ENCODE results near the gene MSRB3.

The MSRB3 gene

GRCh38 chr12:65501093-65501621, 222.7 kb downstream of the MSRB3 start:
- Histone ChIP-seq H3K4me1 (ENCODE audit: control insufficient read depth, insufficient read depth, low read length) (peaks cover 19% of the 10 kb centered on the region), H3K27me3 (ENCODE audit: control insufficient read depth, insufficient read depth, low read length) (no peaks in the 10 kb centered on the region), H3K9me3 (replicated peaks; ENCODE audit: low read length) (no peaks in the 10 kb centered on the region), H3K9ac (ENCODE audit: low read depth, low read length) (no peak overlapping the region), H3K4me2 (ENCODE audit: low read length) (peak overlapping the region; percentile 37), H3K36me3 (ENCODE audit: insufficient read depth, low read length) (no peaks in the 10 kb centered on the region), H3K4me3 (ENCODE audit: low read length) (no peak overlapping the region)

- Histone ChIP-seq H3K9me3 (replicated peaks; ENCODE audit: low read length) (no peaks in the 10 kb centered on the region), H3K4me3 (ENCODE audit: low read length) (no peak overlapping the region), H3K4me2 (ENCODE audit: low read length) (no peak overlapping the region), H3K9ac (ENCODE audit: low read depth, low read length) (no peak overlapping the region), H3K36me3 (ENCODE audit: insufficient read depth, low read length) (no peaks in the 10 kb centered on the region), H3K27me3 (ENCODE audit: control insufficient read depth, insufficient read depth, low read length) (no peaks in the 10 kb centered on the region), H3K4me1 (ENCODE audit: control insufficient read depth, insufficient read depth, low read length) (peaks cover 19% of the 10 kb centered on the region)
Measured at GRCh38 chr12:65501935-65502334, 223.5 kb downstream of the MSRB3 start.

DNA sequence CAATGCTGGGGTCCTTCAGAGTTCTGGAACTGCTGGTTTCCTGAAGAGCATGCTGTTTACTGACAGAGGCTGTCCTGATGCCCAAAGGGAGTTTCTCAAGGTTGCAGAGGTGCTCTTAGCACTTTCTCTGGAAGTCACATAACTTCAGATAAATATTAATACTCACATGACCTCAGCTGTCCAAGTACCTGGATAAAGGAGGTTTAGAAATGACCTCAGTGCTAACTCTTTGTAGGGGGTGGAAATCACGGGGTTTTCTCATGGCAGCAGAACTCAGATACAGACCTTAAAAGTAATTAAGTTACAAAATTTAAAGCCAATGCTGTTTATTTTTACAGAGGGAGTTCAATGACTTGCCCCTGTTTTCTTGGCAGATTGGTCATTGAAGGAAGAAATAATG, 225.9 kb downstream of the MSRB3 start:
- no peaks in the 10 kb centered on the region for H3K36me3 ChIP-seq (ENCODE audit: insufficient read depth, low read length)
- H3K4me2 ChIP-seq (ENCODE audit: low read length) = no peak overlapping the region
- no peaks in the 10 kb centered on the region for H3K27me3 ChIP-seq (ENCODE audit: control insufficient read depth, insufficient read depth, low read length)
- no peaks in the 10 kb centered on the region for H3K9me3 ChIP-seq (replicated peaks; ENCODE audit: low read length)
- no peak overlapping the region for H3K9ac ChIP-seq (ENCODE audit: low read depth, low read length)
- H3K4me1 ChIP-seq (ENCODE audit: control insufficient read depth, insufficient read depth, low read length) = peaks cover 15% of the 10 kb centered on the region
- no peak overlapping the region for H3K4me3 ChIP-seq (ENCODE audit: low read length)

DNA sequence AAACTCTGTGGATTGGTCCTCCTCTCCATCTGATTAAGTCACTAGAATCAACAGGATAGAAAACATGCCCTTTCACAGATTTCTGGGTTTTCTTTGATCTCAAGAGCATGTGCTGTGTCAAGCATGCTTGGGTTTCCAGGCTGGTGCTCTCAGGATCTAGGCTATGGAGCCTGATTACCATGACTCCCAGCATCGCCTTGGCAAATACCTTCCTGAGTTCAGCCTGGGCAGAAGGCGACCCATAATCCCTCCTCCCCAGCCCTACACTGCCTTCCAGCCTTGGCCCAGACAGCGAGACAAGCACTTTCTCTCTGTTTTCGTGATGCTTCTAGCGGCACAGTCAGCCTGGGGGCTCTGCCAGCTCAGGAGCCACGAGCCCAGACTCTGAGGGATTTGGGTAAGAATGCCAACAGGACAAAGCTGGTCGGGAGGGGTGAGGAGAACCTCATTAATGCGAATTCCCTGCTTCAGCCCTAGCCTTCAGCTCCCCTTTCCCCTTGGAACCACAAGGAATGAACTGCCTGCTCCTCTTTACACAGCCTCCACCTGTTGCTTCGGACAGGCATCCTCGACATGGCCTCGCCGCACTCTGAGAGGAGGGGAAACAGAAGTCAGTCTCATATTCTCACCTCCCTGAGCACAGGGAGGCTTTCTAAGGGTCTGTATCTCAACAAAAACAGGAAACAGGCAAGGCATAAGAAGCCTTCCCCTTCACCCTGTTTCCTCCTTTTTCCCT, 227.1 kb downstream of the MSRB3 start:
- Histone ChIP-seq H3K4me3 (ENCODE audit: low read length) (no peak overlapping the region), H3K36me3 (ENCODE audit: insufficient read depth, low read length) (no peaks in the 10 kb centered on the region), H3K27me3 (ENCODE audit: control insufficient read depth, insufficient read depth, low read length) (no peaks in the 10 kb centered on the region), H3K4me2 (ENCODE audit: low read length) (no peak overlapping the region), H3K9ac (ENCODE audit: low read depth, low read length) (no peak overlapping the region), H3K4me1 (ENCODE audit: control insufficient read depth, insufficient read depth, low read length) (peaks cover 16% of the 10 kb centered on the region), H3K9me3 (replicated peaks; ENCODE audit: low read length) (no peaks in the 10 kb centered on the region)

GRCh38 chr12:65508276-65509035, 230.0 kb downstream of the MSRB3 start:
- Histone ChIP-seq H3K4me2 (ENCODE audit: low read length) (no peak overlapping the region), H3K36me3 (ENCODE audit: insufficient read depth, low read length) (no peaks in the 10 kb centered on the region), H3K9me3 (replicated peaks; ENCODE audit: low read length) (no peaks in the 10 kb centered on the region), H3K4me3 (ENCODE audit: low read length) (no peak overlapping the region), H3K27me3 (ENCODE audit: control insufficient read depth, insufficient read depth, low read length) (no peaks in the 10 kb centered on the region), H3K4me1 (ENCODE audit: control insufficient read depth, insufficient read depth, low read length) (peaks cover 9% of the 10 kb centered on the region), H3K9ac (ENCODE audit: low read depth, low read length) (no peak overlapping the region)

- H3K4me2 ChIP-seq (ENCODE audit: low read length) = no peak overlapping the region
- peaks cover 9% of the 10 kb centered on the region for H3K4me1 ChIP-seq (ENCODE audit: control insufficient read depth, insufficient read depth, low read length)
- no peaks in the 10 kb centered on the region for H3K27me3 ChIP-seq (ENCODE audit: control insufficient read depth, insufficient read depth, low read length)
- no peaks in the 10 kb centered on the region for H3K36me3 ChIP-seq (ENCODE audit: insufficient read depth, low read length)
- H3K9ac ChIP-seq (ENCODE audit: low read depth, low read length) = no peak overlapping the region
- H3K4me3 ChIP-seq (ENCODE audit: low read length) = no peak overlapping the region
- H3K9me3 ChIP-seq (replicated peaks; ENCODE audit: low read length) = no peaks in the 10 kb centered on the region
Measured at GRCh38 chr12:65510007-65510406, 231.5 kb downstream of the MSRB3 start.

DNA sequence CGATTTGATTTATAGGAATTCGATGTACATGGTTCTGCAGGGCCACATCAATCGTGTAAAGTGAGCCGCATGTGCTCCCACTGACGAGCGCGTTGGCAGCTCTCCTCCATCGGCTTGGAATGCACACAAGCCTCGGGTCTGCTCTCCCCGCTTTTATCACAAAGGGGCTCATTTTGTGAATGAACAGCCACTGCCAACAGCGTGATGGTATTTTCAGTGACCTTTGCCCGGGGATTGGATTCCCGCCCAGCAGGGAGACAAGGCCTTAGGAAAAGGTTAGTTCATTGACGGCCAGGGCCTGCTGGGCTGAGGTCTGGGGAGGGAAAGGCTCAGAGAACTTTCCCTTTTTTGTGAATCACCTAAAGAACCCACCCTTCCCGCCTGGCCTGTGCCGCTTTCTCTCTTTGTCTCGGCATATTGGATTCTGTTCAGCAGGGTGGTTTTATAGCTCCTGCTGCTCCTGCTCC, 232.1 kb downstream of the MSRB3 start:
- Histone ChIP-seq H3K36me3 (ENCODE audit: insufficient read depth, low read length) (no peaks in the 10 kb centered on the region), H3K4me1 (ENCODE audit: control insufficient read depth, insufficient read depth, low read length) (peaks cover 9% of the 10 kb centered on the region), H3K27me3 (ENCODE audit: control insufficient read depth, insufficient read depth, low read length) (no peaks in the 10 kb centered on the region), H3K4me2 (ENCODE audit: low read length) (no peak overlapping the region), H3K4me3 (ENCODE audit: low read length) (no peak overlapping the region), H3K9ac (ENCODE audit: low read depth, low read length) (no peak overlapping the region), H3K9me3 (replicated peaks; ENCODE audit: low read length) (no peaks in the 10 kb centered on the region)

- Histone ChIP-seq H3K27me3 (ENCODE audit: control insufficient read depth, insufficient read depth, low read length) (no peaks in the 10 kb centered on the region), H3K4me2 (ENCODE audit: low read length) (no peak overlapping the region), H3K36me3 (ENCODE audit: insufficient read depth, low read length) (no peaks in the 10 kb centered on the region), H3K9ac (ENCODE audit: low read depth, low read length) (no peak overlapping the region), H3K4me1 (ENCODE audit: control insufficient read depth, insufficient read depth, low read length) (peaks cover 9% of the 10 kb centered on the region), H3K9me3 (replicated peaks; ENCODE audit: low read length) (no peaks in the 10 kb centered on the region), H3K4me3 (ENCODE audit: low read length) (no peak overlapping the region)
Measured at GRCh38 chr12:65511134-65511834, 232.8 kb downstream of the MSRB3 start.

DNA sequence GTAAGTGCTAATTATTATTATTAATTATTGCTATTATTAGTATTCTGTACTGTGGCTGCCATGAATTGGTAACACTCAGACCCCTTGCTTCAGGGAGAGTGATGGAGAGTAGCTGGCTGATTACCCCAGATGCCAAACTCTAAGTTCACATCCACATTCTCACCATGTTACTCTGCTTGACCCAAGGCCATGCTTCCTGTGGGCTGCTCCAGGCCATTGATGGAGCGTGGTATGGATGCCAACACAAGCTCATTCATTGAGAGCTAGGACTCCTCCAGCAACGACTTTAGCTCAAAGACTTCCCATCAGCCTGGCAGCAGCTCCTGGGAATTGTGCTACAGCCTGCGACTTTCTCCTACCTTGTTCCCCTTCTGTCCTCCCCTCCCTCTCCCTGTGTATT, 233.4 kb downstream of the MSRB3 start:
- Histone ChIP-seq H3K4me1 (ENCODE audit: control insufficient read depth, insufficient read depth, low read length) (peaks cover 9% of the 10 kb centered on the region), H3K4me2 (ENCODE audit: low read length) (no peak overlapping the region), H3K27me3 (ENCODE audit: control insufficient read depth, insufficient read depth, low read length) (no peaks in the 10 kb centered on the region), H3K4me3 (ENCODE audit: low read length) (no peak overlapping the region), H3K9ac (ENCODE audit: low read depth, low read length) (no peak overlapping the region), H3K36me3 (ENCODE audit: insufficient read depth, low read length) (no peaks in the 10 kb centered on the region), H3K9me3 (replicated peaks; ENCODE audit: low read length) (no peaks in the 10 kb centered on the region)
